Effector memory CD4-positive, alpha-beta T cell (primary cell): ENCODE data around the gene NEAT1.
"Not testable (repeated sequence)": the region's sequence is repeated elsewhere in the genome, so short reads cannot be mapped to it uniquely, and the experiment has no call there.

Experiments used
- DNase-seq, 3 donors: peaks; one replicate each; pipeline ENCODE4 v3.0.0-alpha.2; 2020
- H3K27ac ChIP-seq: 2 replicates; pipeline ENCODE4 v1.7.0; 2013; ENCODE audit warnings: mild to moderate bottlenecking, low read length, moderate library complexity; ENCODE audit not compliant: insufficient read depth, poor library complexity, severe bottlenecking
- H3K27me3 ChIP-seq: replicated peaks from 2 replicates; pipeline ENCODE4 v1.7.0; 2013; ENCODE audit warnings: mild to moderate bottlenecking, low read length; ENCODE audit not compliant: insufficient read depth, control insufficient read depth, poor library complexity, severe bottlenecking
- H3K36me3 ChIP-seq: 2 replicates; pipeline ENCODE4 v1.7.0; 2013; ENCODE audit warnings: mild to moderate bottlenecking, low read length, moderate library complexity; ENCODE audit not compliant: control insufficient read depth, insufficient read depth
- H3K4me1 ChIP-seq: 2 replicates; pipeline ENCODE4 v1.7.0; 2013; ENCODE audit warnings: low read length, mild to moderate bottlenecking; ENCODE audit not compliant: control insufficient read depth, insufficient read depth, poor library complexity, severe bottlenecking
- H3K4me3 ChIP-seq: 2 replicates; pipeline ENCODE4 v1.7.0; 2013; ENCODE audit warnings: low read length, low read depth, mild to moderate bottlenecking; ENCODE audit not compliant: insufficient read depth, poor library complexity, severe bottlenecking
- H3K9me3 ChIP-seq: 2 replicates; pipeline ENCODE4 v1.7.0; 2013; ENCODE audit warnings: mild to moderate bottlenecking, low read length, moderate library complexity; ENCODE audit not compliant: control insufficient read depth

Gene NEAT1

GRCh38 chr11:65404638-65405339, 17.8 kb upstream of the NEAT1 start:
- no peak for DNase-seq
- H3K4me3 ChIP-seq, result no peak overlapping the region
- H3K9me3 ChIP-seq, result no peaks in the 10 kb centered on the region
- no peaks in the 10 kb centered on the region for H3K27me3 ChIP-seq
- H3K27ac ChIP-seq, result no peak overlapping the region
- H3K36me3 ChIP-seq, result peaks cover 37% of the 10 kb centered on the region
- no peaks in the 10 kb centered on the region for H3K4me1 ChIP-seq

DNA sequence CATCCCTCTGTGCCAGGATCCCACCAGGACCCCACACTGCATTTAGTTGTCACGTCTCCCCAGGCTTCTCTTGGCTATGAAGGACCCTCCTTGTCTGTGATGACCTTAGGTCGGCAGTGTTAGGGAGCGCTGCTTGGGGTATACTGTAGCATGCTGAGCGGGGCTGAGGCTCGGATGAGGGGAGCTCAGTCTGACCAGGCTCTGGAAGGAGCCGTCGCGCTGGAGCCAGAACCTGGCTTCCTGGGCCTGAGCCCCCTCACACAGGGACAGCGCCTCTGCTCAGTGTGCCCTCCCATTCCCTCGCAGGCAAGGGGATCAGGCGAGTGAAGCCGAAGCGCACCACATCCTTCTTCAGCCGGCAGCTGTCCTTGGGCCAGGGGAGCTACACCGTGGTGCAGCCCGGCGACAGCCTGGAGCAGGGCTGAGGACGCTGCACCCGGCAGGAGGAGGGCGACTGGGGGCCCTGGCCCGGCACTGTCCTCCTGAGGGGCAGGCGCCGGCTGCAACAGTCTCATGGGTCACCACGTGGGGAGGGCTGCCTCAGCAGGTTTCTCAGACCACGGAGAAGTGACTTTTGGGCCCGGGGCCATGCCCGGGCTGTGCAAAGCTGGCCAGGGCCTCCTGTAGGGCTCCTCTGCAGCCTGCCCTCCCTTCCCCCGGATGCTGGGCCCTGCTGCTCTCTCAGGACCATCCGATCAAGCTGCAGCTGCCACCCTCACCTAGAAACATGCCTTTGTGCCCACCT, 11.5 kb upstream of the NEAT1 start:
- Histone ChIP-seq H3K9me3 (no peaks in the 10 kb centered on the region), H3K27me3 (no peaks in the 10 kb centered on the region), H3K27ac (no peak overlapping the region), H3K36me3 (peaks cover 35% of the 10 kb centered on the region), H3K4me1 (peaks cover 2% of the 10 kb centered on the region), H3K4me3 (no peak overlapping the region)
- no peak for DNase-seq

DNA sequence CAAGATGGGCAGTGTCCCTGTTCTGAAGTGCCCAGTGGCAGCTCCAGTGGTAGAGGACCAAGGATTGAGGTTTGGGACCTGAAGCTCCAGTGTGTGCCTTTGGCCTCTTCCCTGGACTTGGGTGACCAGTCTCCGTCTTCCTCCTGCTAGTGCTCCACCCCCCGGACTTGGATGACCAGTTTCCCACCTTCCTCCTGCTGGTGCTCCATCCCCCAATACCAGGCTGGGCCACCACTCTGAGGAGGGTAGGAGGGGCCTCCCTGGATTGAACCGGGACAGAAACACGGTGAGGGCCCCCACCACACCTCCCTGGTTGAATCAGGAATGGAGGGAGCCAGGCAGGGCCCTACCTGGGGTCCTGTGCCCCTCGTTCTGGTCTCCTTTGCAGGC, 10.9 kb upstream of the NEAT1 start:
- no peak for DNase-seq
- Histone ChIP-seq H3K9me3 (no peaks in the 10 kb centered on the region), H3K4me3 (no peak overlapping the region), H3K27ac (no peak overlapping the region), H3K27me3 (no peaks in the 10 kb centered on the region), H3K4me1 (peaks cover 7% of the 10 kb centered on the region), H3K36me3 (peaks cover 35% of the 10 kb centered on the region)

DNA sequence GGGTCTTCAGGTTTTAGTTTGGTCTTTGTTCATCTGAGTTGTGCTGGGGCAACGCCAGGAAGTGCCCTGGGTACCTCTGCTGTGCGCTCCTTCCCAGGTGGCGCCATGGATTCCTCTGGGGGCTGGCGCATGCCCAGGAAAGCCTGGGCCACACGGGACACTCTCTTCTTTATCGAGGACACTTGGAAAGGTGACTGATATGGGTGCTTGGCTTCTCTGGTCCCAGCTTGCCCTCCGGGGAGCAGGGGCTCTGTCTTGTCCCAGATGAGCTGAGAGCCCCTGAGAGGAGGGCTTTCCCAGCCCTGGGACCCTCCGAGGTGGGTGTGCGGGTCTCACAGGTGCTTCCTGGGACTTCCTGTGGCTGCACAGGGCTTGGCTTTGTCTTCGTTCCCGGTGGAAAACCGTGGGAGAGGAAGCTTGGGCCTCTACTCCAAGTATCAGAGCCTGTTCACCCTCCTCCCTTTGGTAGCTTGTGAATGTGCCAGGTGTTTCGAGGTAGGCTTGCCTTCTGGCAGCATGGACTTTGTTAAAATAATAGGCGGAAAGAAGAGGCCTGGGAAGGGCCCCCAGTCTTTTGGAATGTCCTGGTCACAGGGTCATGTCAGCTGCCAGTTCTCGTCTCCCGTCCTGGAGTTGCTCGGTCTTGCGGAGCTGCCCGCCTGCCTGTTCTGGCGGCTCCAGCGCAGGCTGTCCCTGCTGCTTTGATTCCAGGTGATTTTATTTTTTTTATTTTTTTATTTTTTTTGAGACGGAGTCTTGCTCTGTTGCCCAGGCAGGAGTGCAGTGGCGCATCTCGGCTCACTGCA, 10.1 kb upstream of the NEAT1 start:
- H3K36me3 ChIP-seq, result peaks cover 35% of the 10 kb centered on the region
- no peaks in the 10 kb centered on the region for H3K27me3 ChIP-seq
- no peaks in the 10 kb centered on the region for H3K9me3 ChIP-seq
- H3K4me1 ChIP-seq, result peaks cover 15% of the 10 kb centered on the region
- H3K4me3 ChIP-seq, result no peak overlapping the region
- no peak overlapping the region for H3K27ac ChIP-seq
- DNase-seq, result no peak

DNA sequence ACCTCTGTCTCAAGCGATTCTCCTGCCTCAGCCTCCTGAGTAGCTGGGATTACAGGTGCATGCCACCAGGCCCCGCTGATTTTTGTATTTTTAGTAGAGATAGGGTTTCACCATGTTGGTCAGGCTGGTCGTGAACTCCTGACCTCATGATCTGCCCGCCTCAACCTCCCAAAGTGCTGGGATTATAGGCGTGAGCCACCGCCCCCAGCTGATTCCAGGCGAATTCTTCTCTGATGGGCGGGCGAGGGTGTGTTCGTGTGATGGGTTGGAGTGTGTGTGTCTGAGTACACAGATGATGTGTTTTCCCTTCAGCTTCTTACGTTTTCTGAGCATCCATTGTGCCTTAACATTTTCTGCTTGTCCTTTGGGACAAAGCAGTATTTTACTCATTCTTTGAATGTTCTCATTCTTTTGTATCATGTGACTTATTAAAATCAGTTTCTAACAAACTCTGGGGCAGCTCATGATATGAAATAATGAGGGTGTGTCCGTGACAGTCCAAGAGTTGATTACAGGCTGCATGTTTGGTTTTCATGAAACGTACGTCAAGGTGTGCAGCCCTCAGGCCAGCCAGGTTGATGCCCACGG, 9.4 kb upstream of the NEAT1 start:
- not testable (repeated sequence) for DNase-seq, H3K9me3 ChIP-seq, H3K27ac ChIP-seq, H3K4me3 ChIP-seq, H3K27me3 ChIP-seq
- Histone ChIP-seq H3K4me1 (peaks cover 22% of the 10 kb centered on the region), H3K36me3 (peaks cover 33% of the 10 kb centered on the region)

GRCh38 chr11:65414776-65415498, 7.7 kb upstream of the NEAT1 start:
- peaks cover 20% of the 10 kb centered on the region for H3K36me3 ChIP-seq
- no peak overlapping the region for H3K4me3 ChIP-seq
- H3K27me3 ChIP-seq, result no peaks in the 10 kb centered on the region
- H3K27ac ChIP-seq, result no peak overlapping the region
- H3K4me1 ChIP-seq, result peaks cover 40% of the 10 kb centered on the region
- H3K9me3 ChIP-seq, result no peaks in the 10 kb centered on the region
- DNase-seq, result no peak

- peaks cover 19% of the 10 kb centered on the region for H3K36me3 ChIP-seq
- no peak for DNase-seq
- H3K9me3 ChIP-seq, result no peaks in the 10 kb centered on the region
- peak overlapping the region; percentile 99 for H3K27ac ChIP-seq
- H3K4me3 ChIP-seq, result peak overlapping the region; percentile 53
- no peaks in the 10 kb centered on the region for H3K27me3 ChIP-seq
- peaks cover 47% of the 10 kb centered on the region for H3K4me1 ChIP-seq
Measured at GRCh38 chr11:65415499-65416340, 6.9 kb upstream of the NEAT1 start.

GRCh38 chr11:65416341-65416824, 6.2 kb upstream of the NEAT1 start:
- Histone ChIP-seq H3K36me3 (peaks cover 14% of the 10 kb centered on the region), H3K4me3 (peak overlapping the region; percentile 53), H3K27me3 (no peaks in the 10 kb centered on the region), H3K27ac (peak overlapping the region; percentile 99), H3K9me3 (no peaks in the 10 kb centered on the region), H3K4me1 (peaks cover 51% of the 10 kb centered on the region)
- DNase-seq, result peak; percentile 83 to 88 (median 86)
